NOMO-1 treated with DMSO at 0.1 percent for 48 hours (cell line): ENCODE results near the gene ADAMTS16.

ENCODE experiments used
- DNase-seq: peaks from one replicate; lab custom pipeline; 2025; ENCODE audit not compliant: unreplicated experiment; lab: John Stamatoyannopoulos, UW

The ADAMTS16 gene

DNA sequence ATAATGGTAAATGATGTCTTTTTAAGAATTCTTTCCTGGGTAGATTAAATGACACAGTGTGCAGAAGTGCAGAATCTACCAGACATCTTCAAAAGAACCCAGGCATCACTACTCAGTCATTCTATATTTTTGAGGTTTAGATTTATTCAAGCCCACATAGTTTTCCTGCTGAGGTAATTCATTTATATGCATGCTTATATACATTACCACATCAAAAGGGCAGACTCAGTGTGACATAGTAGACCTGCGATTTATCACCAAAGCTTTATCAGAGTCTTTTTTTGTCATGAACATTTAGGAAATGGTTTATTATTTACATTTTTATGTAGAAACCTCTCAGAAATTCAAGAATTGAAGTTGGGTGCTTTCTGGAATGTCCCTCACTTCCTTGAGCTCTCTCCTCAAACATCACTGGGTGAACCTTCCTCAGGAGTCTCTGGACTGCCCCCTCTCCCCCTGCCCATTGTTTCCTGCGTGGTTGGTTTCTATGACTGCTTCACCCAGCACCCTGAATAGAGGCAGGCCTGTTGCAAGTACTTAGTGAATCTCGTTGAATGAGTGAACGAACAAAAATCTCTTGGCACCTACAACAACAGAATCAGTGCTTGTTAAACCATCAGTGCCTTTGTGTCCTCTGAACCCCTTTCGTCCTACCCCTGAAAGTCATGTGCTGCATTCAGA lies 42.5 kb downstream of the ADAMTS16 start:
- DNase-seq: no peak

DNA sequence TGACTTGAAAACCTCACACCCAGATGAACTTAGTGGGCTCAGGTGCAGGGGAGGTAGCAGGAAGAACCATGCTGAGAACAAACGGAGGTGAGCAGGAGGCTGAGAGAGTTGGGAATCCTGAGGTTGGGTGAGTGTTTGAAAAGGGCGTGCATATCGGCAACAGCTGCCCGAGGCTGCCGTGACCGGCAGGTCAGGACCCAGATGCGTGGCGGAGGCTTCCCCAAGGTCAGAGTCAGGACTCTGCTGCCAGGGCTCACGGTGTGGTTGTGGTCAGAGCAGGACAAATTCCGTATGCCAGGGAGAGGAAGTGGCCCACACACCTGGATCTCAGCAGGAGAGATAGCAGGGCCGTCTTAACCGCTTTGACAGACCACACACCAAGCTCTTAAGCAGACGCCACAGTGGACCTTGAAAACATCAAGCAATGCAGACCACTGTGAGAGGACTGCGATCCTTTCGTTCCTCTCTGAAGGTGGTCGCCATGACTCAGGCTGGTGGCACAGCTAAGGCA lies 43.1 kb downstream of the ADAMTS16 start:
- DNase-seq: no peak

DNA sequence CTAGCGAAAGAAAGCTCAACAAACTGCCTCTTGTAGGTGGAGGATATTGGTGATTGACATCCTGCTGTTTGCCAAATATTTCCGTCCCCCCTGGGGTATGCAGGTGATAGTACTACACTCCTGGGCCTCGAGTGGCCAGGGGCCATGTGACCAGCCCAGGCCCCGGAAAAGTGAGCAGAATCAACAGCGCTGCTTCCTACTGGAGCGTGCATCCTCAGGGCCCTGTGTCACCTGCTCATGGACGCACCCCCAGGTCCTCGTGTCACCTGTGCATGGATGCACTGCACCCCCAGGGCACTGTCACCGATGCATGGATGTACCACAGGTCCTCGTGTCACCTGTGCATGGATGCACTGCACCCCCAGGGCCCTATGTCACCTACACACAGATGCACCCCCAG lies 43.8 kb downstream of the ADAMTS16 start:
- DNase-seq: no peak

DNA sequence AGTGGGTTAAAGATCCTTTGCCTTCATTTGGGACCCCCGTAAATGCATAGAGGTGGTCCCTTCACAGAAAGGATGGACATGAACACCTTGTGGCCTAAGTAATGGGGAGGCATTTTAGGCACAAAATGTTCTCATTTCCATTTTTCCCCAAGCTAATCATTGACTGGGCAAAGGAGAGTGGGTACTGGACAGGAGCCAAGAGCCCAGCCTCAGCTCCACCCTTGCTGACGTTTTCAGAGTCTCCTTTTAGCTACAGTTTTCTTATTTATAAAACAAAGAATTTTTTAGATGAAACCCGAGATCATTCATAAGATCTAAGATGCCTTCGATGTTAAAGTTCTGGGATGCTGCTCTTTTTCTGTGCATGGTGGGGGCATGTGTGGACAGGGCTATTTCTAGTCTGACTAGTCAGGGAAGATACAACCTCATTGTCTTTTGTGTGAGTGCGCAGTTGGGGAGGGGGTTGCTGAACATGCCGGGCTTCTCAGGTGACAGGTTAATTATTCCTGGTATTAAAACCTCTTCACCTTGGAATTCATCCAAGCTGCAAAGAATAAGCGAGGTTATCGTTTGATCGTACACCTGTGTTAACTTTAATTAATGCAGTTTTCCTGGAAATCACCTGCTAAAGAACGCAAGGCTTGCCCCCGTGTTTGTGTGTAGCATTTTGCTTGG lies 48.4 kb downstream of the ADAMTS16 start:
- DNase-seq: no peak

DNA sequence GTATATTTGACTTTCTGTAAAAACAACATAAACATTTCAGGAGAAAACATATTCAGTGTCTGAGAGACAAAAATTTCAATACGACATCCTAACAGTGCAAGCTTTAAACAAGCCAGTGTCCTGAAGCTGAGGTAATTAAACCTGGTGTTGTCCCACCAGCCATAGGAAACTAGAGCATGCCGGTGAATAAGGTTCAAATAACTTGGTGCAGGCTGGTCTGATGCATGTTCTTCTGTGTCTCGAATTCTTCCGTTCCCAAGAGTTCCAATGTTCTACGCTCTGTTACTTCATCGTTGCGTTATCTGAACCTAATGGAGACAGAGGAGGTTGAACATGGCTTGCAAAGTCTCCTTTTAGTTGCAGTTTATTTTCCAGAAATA lies 48.9 kb downstream of the ADAMTS16 start:
- no peak for DNase-seq

DNA sequence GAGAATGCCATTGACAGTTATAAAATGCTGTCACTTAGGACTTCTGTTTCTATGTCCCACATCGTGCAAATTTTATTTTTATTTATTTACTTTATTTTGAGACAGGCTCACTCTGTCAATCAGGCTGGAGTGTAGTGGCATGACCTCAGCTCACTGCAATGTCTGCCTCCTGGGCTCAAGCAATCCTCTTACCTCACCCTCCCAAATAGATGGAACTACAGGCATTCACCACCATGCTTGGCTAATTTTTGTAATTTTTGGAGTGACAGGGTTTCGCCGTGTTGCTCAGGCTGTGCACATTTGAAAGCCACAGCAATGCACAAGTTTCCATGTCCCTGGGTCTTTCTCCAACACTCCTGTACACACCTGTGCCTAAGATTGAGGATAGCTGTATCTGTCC lies 51.8 kb downstream of the ADAMTS16 start:
- DNase-seq: no peak

DNA sequence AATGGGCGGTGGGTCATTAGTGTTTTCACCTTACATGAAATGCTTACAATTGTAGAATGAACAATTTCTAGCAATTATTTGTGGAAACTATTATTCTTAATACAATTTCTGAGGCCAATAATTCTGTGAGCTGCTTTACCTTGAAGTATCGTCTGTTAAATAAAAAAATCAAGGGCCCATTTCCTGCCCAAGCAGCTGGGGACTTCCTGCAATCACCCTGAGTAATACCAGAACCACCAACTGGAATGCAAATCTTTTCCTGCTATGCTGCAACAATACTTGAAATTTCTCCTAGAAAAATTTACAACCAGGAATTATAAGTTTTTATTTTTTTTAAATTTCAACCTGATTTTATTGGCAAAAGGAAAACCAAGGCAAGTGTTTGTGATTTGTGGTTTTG lies 52.6 kb downstream of the ADAMTS16 start:
- no peak for DNase-seq

DNA sequence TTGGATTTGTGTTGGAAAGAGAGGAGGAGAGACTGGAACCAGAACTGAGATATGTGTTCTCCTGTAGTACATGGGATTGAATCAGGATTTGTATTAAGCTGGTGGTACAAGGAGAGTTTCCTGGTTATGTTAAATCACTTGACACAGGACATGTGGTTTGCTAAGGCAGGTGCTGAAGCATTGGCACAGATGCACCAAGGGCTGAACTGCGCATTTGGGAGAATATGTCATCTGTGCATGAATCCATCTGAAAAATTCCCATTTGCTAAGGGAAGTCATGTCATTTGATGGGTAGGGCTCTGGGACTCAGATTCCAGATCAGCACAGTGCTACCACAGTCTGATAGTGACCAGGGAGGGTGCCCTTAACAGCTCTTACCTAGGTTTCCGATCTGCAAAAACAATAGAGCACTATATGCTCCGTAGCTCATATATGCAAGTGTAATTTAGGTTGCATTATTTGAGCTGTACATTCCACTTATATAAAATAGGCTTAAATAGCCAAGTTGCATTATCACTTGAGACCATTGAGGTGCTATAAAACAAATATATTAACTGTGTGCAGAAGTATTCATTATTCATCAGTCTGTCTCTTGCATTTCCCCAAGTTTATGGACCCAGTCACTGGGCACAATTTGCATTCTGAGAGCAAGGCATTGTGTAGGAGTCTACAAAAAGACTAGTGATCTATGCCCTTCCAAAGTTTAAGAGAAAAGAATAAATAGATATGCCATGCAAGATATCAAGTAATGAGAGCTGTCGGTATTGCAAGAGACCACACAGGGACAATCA lies 55.2 kb downstream of the ADAMTS16 start:
- DNase-seq: no peak

DNA sequence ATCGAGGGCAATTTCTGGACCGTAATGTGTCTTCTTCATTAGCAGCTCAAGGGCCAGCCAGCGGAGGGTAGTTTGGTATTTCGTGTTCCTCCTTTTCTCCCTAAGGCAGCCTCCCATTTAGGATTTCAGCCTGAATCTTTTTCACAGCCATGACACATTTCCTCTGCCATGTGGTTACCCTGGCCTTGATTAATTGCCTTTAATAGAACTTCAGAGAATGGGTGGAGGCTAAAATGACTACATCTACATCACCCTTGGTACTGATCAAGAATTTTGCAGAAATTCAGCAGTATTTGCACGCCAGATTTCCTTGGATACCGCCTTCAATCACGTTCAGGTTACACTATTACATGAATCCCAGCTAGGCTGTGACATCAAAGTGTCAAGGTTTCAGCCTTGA lies 58.0 kb downstream of the ADAMTS16 start:
- DNase-seq: no peak

DNA sequence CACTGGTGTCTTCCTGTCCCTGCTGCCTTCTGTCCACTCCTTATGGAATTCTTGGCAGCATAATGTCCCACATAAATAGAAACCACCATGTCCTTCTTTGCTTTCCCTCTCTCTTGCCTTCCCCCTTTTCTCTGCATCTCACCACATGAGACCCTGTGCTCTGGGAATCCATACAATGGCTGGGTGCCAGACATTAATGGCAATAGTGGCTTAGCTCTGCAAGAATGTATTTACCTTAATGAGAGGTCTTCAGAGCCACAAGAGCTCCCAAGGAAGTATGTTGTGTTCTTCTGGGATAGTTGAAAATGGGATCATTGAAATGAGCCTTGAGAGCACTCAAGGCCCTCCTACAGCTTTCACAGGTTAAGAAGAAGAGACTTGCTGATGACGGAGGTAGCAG lies 58.7 kb downstream of the ADAMTS16 start:
- no peak for DNase-seq

DNA sequence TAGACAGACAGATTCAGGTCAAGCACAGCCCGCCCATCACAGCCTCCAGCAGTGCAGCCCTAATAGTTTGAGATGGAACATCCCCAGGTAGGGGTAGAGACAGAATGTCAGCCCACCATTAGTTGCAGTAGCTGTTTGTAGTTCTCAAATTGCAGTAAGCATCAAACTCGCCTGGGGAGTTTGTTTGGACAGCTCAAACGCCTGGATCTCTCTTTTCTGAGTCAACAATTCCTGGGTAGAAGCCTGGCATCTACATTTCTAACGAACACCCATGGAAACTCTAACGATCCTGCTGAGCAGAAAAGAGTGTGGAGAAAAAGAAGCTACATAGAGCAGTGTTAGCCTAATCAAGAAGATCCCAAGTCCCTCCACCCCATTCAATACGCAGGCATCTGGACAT lies 59.4 kb downstream of the ADAMTS16 start:
- DNase-seq: no peak

DNA sequence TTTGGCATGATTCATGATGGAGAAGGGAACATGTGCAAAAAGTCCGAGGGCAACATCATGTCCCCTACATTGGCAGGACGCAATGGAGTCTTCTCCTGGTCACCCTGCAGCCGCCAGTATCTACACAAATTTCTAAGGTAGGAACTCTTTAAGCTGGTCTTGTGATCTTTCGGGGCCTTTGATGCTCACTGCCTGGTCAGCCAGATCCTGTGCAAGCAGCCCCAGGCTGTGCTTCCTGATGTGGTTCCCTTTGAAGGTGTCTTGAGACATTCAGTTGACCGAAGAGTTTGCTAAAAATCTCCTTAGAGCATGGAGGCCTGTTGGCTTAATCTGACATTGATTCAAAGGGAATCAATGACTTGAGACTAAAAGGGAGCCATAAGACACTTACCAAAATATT lies 60.0 kb downstream of the ADAMTS16 start:
- no peak for DNase-seq

DNA sequence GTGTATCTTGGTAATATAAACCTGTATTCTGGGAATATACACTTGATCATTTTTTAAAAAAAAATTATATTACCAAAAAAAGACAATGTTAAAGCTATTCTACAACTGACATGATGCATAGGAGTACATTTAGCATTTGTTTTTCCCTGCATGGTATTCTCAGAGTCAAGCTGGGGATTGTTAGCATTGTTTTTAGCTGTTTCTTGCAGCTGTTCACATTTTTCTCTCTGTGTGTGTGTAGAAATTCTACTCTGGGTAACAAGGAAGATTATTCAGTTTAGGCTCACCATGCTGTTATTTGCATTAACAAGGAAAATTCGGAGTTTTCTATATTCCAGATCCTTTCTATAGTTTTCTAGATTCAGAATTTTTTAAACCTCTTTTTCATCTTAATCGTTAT lies 62.2 kb downstream of the ADAMTS16 start:
- DNase-seq: no peak

DNA sequence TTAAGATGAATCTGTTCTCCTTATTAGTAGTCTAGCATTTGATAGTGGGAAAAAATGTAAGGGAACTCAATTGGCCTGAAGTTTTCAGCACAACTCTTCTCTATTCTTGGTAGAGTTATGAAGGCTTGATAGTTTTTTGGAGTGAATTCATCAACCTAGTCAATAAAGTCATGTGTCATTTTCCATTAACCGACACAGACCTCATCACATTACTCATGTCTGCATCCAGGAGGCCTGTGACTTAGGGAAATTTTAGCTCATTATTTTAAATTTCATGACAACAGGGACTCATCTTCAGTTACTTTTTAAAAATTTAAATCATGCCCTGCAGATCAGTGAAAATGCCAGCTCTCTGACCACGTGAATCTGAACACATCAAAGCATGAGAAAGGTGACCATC lies 63.3 kb downstream of the ADAMTS16 start:
- no peak for DNase-seq

DNA sequence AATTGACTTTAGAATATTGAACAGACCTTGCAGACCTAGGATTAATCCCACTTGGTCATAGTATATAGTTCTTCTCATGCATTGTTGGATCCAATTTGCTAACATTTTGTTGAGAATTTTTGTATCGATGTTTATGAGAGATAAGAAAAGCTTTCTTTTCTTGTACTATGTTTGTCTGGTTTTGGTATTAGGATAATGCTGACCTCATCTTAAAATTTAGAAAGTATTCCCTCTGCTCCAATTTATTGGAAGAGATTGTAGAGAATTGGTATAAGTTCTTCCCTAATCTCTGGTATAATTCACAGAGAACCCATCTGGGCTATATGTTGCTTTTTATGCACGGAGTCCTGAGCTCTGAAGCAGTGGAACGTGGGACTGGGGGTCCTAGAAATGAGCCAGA lies 67.7 kb downstream of the ADAMTS16 start:
- DNase-seq: no peak

DNA sequence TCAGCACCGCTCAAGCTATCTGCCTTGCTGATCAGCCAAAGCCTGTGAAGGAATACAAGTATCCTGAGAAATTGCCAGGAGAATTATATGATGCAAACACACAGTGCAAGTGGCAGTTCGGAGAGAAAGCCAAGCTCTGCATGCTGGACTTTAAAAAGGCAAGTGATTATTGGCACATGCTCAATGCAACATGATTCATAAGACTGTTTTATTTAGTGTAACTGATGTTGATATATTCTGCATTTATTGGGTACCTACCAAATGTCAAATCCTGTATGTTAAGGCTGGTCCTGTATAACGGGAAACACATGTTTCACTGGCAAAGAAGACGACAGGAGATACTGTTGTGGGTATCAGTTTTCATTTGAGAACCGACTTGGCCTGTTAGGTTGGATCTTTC lies 69.0 kb downstream of the ADAMTS16 start:
- no peak for DNase-seq

DNA sequence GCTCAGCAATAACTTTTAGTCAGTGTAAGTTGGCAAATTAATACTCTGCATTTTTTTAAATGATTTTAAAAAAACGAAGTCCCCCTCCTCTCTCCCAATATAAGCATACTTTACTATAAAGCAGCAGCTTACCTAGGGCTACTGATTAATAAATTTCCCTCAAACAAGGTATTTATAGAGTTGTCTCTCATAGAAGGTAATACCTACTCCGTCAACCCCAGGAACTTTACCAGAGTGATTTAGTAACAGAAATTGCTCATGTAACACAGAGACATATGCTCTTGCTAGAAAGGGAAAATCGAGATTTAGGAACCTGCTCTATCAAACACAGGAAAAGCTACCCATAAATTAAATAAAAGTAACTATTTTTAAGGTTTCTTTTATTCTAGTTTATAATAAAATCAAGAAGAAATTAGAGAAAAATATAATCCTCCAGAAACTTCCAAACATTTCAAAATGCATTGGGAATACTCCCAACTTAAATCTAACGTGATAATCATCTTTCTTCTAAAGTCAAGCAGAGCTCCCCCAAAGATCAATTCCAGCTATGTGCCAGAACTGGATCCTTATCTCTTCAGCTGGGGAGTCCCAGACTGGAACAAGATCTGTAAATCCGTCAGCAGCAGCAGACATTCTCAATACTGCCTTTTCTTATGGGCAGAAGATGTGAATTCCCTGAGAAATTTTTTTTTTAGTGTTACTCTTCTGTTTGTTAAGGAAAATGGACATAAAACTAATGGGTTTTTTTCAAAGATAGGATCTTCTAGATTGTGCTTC lies 69.6 kb downstream of the ADAMTS16 start:
- no peak for DNase-seq

DNA sequence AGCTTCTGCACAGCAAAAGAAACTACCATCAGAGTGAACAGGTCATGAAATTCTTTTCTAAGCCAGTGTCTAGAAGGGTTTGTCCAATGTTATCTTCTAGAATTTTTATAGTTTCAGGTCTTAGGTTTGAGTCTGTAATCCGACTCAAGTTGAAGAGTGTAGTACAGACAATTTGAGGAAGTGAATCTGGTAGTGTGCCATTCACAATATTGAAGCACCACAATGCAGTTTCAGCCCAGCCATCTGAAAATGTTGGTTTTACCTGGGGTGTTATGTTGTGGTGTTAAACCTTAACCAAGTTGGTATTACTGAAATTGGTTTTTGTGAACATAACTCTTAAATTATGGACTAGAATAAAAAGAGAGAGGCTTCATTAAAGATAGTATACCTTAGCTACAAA lies 77.2 kb downstream of the ADAMTS16 start:
- no peak for DNase-seq

DNA sequence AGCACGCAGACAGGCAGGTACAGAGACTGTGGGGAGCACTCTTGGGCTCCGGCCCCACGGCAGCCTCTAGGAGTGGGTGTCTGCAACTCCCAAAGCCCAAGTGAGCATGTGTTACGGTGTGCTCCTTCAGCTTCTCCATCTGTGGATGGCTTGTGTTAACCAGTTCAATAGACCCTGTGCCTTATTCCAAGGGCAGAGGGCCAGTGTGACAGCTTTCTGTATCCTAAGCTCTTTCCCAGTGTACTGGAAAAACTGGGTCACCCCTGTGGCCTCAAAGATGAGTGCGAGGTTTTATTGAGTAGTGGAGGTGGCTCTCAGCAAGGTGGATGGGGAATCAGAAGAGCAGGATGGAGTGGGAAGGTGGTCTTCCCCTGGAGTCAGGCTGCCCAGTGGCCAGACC lies 78.3 kb downstream of the ADAMTS16 start:
- DNase-seq: no peak

DNA sequence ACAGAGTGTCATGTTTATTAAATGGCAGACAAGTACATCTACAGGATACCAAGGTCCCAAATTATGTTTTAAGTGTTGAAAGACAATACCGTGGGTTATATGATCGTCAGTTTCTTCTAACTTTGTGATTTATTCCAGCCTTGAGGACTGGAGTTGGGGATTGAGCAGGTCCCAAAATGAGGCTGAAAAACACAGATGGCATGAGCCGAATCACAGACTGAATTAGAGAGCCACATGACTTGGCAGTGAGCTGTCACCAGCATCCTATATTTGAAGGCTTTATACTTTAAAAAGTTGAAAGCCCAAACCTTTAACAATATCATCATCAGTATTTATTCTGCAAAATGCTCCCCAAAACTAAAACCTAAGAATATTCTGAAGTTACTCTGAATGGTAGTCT lies 79.4 kb downstream of the ADAMTS16 start:
- DNase-seq: no peak

DNA sequence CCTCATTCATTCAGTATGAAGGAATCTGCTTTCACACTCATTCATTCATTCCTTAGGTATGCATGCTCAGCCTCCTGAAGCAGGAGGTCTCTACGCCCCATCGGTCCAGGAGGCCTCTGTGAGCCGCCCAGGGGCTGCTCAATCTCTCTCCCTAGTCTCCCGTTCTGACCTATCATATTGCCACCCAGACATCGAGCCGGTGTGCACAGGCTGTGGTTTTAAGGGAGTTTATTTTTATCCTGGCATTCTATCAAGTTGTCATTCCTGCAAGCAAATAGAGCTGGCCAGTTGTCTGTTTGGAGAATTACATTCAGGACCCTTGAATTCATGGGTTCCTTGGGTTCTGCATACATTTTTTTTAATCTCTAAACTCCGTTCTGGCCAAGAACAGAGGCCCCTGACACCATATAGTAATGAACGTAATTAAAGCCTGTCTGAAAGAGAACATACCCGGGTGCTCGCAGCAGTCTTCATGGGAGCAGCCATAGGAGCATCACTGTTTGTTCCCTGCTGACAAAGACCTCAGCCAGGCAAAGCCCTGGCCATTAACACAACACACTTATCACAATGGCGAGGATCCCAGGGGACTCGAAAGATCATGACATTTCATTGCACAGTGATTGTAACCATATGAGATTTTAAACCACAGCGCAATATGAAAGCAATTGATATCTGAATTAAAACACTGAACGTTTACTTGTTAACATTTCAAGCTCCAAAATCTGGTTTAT lies 80.9 kb downstream of the ADAMTS16 start:
- no peak for DNase-seq
